Lower lobe of right lung (tissue), 2 donors: Measurements from ENCODE around the gene ADGRL3. TPM values are rescaled to one million over a fixed set of nuclear protein-coding genes. Genes with fewer than 3 reads are reported as not detected.

ENCODE experiments used
- ATAC-seq, 2 donors: fragments of 200-7000 bp; cut with Tn5 transposase; one replicate each; pipeline ENCODE4 v1.9.1; 2020 to 2022; ENCODE audit warnings: mild to moderate bottlenecking in 2 of 2, moderate library complexity in 2 of 2
- DNase-seq: peaks from one replicate; pipeline ENCODE4 v3.0.0-alpha.2; 2020
- H3K27ac ChIP-seq: fragments of 200-600 bp; one replicate; pipeline ENCODE4 v1.8.0; 2022
- H3K27me3 ChIP-seq: fragments of 200-600 bp; one replicate; pipeline ENCODE4 v1.8.0; 2022; ENCODE audit warnings: low read depth
- H3K36me3 ChIP-seq: fragments of 200-600 bp; one replicate; pipeline ENCODE4 v1.8.0; 2022; ENCODE audit warnings: mild to moderate bottlenecking
- H3K4me1 ChIP-seq: fragments of 200-600 bp; one replicate; pipeline ENCODE4 v1.8.0; 2022
- H3K4me3 ChIP-seq: fragments of 200-600 bp; one replicate; pipeline ENCODE4 v1.8.0; 2022; ENCODE audit warnings: mild to moderate bottlenecking
- H3K9me3 ChIP-seq: fragments of 200-600 bp; one replicate; pipeline ENCODE4 v1.8.0; 2022
- CTCF ChIP-seq: fragments of 200-600 bp; IDR thresholded peaks from one replicate; pipeline ENCODE4 v1.8.0; 2022; ENCODE audit warnings: antibody characterized with exemption, mild to moderate bottlenecking
- intact Hi-C: fragments of 100-400 bp; cut with DNase I; formaldehyde crosslinking; loops from one replicate; pipeline ENCODE4 v1.11.0; 2022
- total RNA-seq: library from RNA; stranded (reverse); fragmentation: NEBNext Ultra II Directional; extraction: Animal tissue kit (Norgen Biotek cat#: 25700); gene quantifications from one replicate; pipeline ENCODE4 v1.2.1, GENCODE V29; 2021
- donor health status: DM: no; HTN: yes; CAD: no; lungs with severe emphysema.

The ADGRL3 gene
- total RNA-seq, 1 donor from 2014 or later: 6.0 TPM

- intact Hi-C loops: no loop called here
- no peak overlapping the region for H3K4me3 ChIP-seq
- DNase-seq (no peak), ATAC-seq (no peak)
- H3K27me3 ChIP-seq: no peaks in the 10 kb centered on the region
- H3K36me3 ChIP-seq: no peaks in the 10 kb centered on the region
- H3K27ac ChIP-seq: no peak overlapping the region
- no peaks in the 10 kb centered on the region for H3K4me1 ChIP-seq
- H3K9me3 ChIP-seq: no peaks in the 10 kb centered on the region
- TF ChIP-seq CTCF: no peak
Observed at GRCh38 chr4:61425315-61425714, 225.2 kb downstream of the ADGRL3 start.

- Histone ChIP-seq H3K9me3 (no peaks in the 10 kb centered on the region), H3K27ac (no peak overlapping the region), H3K36me3 (no peaks in the 10 kb centered on the region), H3K4me3 (no peak overlapping the region), H3K27me3 (no peaks in the 10 kb centered on the region), H3K4me1 (no peaks in the 10 kb centered on the region)
- DNase-seq (no peak), ATAC-seq (peak in 1 of 2 donors; percentile 17)
- no peak for TF ChIP-seq CTCF
- intact Hi-C loops: no loop called here
Observed at GRCh38 chr4:61426229-61426628, 226.1 kb downstream of the ADGRL3 start.

DNA sequence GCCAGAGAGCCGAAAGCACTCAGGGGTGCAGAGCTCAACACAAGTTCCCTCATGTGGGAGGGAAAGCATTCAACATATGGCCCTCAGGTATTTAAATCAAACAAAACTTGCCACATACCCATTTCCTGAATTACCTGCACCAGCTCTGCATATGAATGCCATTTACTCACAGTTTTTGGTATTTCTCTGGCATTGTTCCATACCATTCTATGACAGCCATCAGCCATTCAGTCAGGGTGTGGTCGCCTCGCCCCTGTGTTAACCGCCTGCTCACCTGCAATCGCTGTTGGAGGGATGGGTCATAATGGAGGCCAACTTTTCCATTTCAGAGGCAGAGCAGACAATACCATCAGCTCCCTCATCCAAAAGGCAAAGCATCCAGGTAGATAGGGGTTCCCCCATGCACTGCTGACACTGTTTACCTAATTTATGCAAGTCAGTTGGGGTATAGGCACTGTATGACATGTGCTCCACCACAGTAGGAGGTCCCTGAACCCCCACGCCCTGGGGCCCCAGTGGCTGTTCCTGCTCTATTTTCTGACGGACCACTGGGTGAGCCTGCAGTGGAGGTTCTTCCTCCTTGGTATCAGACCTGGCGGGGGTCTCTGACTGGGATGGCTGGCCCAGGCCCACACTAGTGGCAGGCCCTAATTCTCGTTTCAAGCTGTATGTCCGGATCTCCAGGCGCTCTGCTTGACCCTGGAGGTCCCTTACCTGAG lies 227.1 kb downstream of the ADGRL3 start:
- no peaks in the 10 kb centered on the region for H3K9me3 ChIP-seq
- ATAC-seq (no peak), DNase-seq (no peak)
- H3K4me1 ChIP-seq: no peaks in the 10 kb centered on the region
- no peak overlapping the region for H3K27ac ChIP-seq
- intact Hi-C loops: no loop called here
- H3K4me3 ChIP-seq: no peak overlapping the region
- no peaks in the 10 kb centered on the region for H3K27me3 ChIP-seq
- no peak for TF ChIP-seq CTCF
- no peaks in the 10 kb centered on the region for H3K36me3 ChIP-seq

DNA sequence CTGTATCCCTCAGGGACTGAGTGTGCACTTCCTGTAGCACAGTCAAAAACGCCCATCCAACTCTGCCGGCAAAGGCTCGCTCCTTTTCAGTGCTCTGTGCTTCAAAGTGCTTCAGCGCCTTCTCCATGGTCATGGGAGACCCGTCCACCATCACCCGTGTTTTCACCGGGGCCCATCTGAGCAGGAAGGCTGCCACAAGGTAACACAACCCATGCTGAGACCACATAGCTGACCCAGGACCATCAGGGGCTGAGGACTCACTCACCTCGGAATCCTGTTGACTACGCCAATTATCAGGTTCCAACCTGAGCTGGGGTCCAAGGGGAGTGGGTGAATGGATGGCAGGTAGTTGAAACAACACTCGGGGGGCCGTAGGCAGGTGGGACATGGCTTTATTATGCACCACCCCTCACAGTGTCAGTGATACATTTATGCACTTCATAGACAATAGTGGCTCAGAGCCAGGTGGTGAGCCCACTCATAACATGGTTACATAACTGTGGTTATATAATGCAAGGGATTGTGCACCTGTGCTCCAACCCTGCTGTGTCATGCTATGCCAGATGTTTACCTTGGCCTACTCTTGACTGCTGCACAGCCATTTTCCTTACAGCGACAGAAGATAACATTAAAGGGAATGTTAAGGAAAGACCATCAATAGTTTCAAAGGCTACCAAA lies 227.8 kb downstream of the ADGRL3 start:
- no peaks in the 10 kb centered on the region for H3K36me3 ChIP-seq
- no peaks in the 10 kb centered on the region for H3K9me3 ChIP-seq
- H3K27ac ChIP-seq: no peak overlapping the region
- no peaks in the 10 kb centered on the region for H3K4me1 ChIP-seq
- DNase-seq (no peak), ATAC-seq (no peak)
- TF ChIP-seq CTCF: no peak
- intact Hi-C loops: no loop called here
- H3K27me3 ChIP-seq: no peaks in the 10 kb centered on the region
- no peak overlapping the region for H3K4me3 ChIP-seq

DNA sequence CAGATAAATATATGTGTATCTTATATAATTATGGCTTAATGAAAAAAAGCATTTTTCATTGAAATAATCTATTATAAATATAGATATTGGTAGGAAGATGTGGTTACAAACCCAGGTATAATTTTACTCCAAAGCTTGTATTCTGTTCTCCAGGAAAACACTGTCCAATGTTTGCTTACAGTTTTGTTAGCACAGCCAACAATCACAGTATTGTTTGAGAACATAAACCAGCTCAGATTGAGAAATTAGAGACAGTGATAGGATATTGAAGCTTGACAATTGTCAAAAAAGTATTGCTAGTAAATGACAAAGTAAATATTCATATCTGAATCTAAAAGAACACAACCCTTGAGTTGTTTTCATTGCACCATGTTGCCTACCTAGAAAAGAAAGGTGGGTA lies 228.8 kb downstream of the ADGRL3 start:
- H3K9me3 ChIP-seq: no peaks in the 10 kb centered on the region
- no peak for TF ChIP-seq CTCF
- H3K4me1 ChIP-seq: no peaks in the 10 kb centered on the region
- no peak overlapping the region for H3K4me3 ChIP-seq
- H3K27me3 ChIP-seq: no peaks in the 10 kb centered on the region
- no peak overlapping the region for H3K27ac ChIP-seq
- H3K36me3 ChIP-seq: no peaks in the 10 kb centered on the region
- ATAC-seq (no peak), DNase-seq (no peak)
- intact Hi-C loops: no loop called here
